ENCODE results near the gene RGSL1. TPM values are rescaled to one million over a fixed set of nuclear protein-coding genes. Genes with fewer than 3 reads are reported as not detected.

RGSL1 gene
- total RNA-seq, 2 experiments from 2014 or later: not detected

DNA sequence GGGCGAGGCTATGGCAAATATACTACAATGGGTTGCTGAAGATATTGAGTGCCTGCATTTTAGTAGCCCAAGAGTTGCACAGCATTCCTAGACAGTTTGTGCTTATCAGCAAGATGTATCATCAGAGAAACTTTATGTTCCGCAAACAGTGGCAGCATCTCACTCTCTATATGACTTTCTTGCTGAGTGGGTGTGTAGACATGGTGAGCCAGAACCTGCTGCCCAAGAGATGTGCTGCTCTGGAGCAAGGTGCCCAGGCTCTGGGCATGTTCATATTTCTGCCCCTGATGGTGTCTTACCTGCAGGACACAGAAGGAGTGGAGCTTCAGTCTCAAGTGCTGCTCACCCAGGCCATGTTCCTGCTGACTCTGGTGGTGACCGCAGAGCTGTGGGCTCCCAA, 8.2 kb upstream of the RGSL1 start:
- Histone ChIP-seq H3K36me3 (ENCODE audit: insufficient read depth, low read length) (no peaks in the 10 kb centered on the region), H3K27me3 (ENCODE audit: control insufficient read depth in 1 of 2, insufficient read depth in 2 of 2, low read length in 2 of 2) (peaks cover 0 to 5% of the 10 kb centered on the region in 2 experiments), H3K4me1 (ENCODE audit: insufficient read depth, low read length) (no peaks in the 10 kb centered on the region), H3K9me3 (ENCODE audit: control insufficient read depth in 1 of 2, insufficient read depth in 1 of 2, low read length in 2 of 2) (peaks cover 0 to 12% of the 10 kb centered on the region in 2 experiments), H3K27ac (ENCODE audit: low read depth in 1 of 2, low read length in 2 of 2) (no peak overlapping the region), H3K4me3 (ENCODE audit: low read length) (no peak overlapping the region)
- no peaks in the 10 kb centered on the region for H3K4me1 Mint-ChIP-seq (ENCODE audit: low read depth)
- ATAC-seq (ENCODE audit: poor library complexity) (no peak), DNase-seq (no peak)
- no peaks in the 10 kb centered on the region for H3K36me3 Mint-ChIP-seq (ENCODE audit: low read depth)
- peaks cover 3% of the 10 kb centered on the region for H3K9me3 Mint-ChIP-seq
- no peak overlapping the region for H3K4me3 Mint-ChIP-seq
- TF ChIP-seq, protein P1, sequence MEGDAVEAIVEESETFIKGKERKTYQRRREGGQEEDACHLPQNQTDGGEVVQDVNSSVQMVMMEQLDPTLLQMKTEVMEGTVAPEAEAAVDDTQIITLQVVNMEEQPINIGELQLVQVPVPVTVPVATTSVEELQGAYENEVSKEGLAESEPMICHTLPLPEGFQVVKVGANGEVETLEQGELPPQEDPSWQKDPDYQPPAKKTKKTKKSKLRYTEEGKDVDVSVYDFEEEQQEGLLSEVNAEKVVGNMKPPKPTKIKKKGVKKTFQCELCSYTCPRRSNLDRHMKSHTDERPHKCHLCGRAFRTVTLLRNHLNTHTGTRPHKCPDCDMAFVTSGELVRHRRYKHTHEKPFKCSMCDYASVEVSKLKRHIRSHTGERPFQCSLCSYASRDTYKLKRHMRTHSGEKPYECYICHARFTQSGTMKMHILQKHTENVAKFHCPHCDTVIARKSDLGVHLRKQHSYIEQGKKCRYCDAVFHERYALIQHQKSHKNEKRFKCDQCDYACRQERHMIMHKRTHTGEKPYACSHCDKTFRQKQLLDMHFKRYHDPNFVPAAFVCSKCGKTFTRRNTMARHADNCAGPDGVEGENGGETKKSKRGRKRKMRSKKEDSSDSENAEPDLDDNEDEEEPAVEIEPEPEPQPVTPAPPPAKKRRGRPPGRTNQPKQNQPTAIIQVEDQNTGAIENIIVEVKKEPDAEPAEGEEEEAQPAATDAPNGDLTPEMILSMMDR (IDR thresholded peaks at IDR 0.05): no peak
- ChIA-PET POLR2A (no interaction called here), CTCF (no interaction called here)
- intact Hi-C loops (cut with DNase I, micrococcal nuclease): no loop called here
- peaks cover 10% of the 10 kb centered on the region for H3K27me3 Mint-ChIP-seq
- no peak overlapping the region for H3K27ac Mint-ChIP-seq

DNA sequence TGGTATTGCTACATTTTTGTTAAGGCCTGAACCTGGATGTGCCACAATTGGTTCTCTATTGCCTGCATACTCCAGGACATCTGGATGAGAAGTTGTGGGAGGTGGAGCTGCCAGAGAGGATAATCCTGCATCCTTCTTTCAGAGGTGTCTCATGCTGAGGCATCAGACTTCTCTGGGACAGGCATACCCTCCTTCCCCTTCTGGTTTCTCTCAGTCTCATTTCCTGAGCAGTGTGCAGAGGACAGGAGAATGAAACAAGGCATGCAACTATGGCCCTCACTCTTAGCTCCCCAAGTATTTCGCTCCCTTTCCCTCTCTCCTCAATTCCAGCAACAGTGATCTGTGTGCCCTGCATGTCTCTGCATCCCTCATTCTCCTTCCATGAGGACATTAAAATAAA, 7.6 kb upstream of the RGSL1 start:
- DNase-seq: no peak
- Histone ChIP-seq H3K4me1 (ENCODE audit: insufficient read depth, low read length) (no peaks in the 10 kb centered on the region), H3K9me3 (ENCODE audit: control insufficient read depth in 1 of 2, insufficient read depth in 1 of 2, low read length in 2 of 2) (peaks cover 0 to 12% of the 10 kb centered on the region in 2 experiments), H3K4me3 (ENCODE audit: low read length) (no peak overlapping the region), H3K27ac (ENCODE audit: low read depth in 1 of 2, low read length in 2 of 2) (no peak overlapping the region), H3K36me3 (ENCODE audit: insufficient read depth, low read length) (no peaks in the 10 kb centered on the region), H3K27me3 (ENCODE audit: control insufficient read depth in 1 of 2, insufficient read depth in 2 of 2, low read length in 2 of 2) (peaks cover 0 to under 1% of the 10 kb centered on the region in 2 experiments)
- intact Hi-C loops (cut with DNase I, micrococcal nuclease): no loop called here
- ATAC-seq (ENCODE audit: poor library complexity): no peak
- Mint-ChIP-seq H3K4me3 (no peak overlapping the region), H3K36me3 (ENCODE audit: low read depth) (no peaks in the 10 kb centered on the region), H3K27me3 (peaks cover 10% of the 10 kb centered on the region), H3K4me1 (ENCODE audit: low read depth) (no peaks in the 10 kb centered on the region), H3K9me3 (peaks cover 3% of the 10 kb centered on the region), H3K27ac (no peak overlapping the region)
- TF ChIP-seq, protein P1 (IDR thresholded peaks at IDR 0.05): no peak
- POLR2A ChIA-PET: no interaction called here
- CTCF ChIA-PET: no interaction called here

DNA sequence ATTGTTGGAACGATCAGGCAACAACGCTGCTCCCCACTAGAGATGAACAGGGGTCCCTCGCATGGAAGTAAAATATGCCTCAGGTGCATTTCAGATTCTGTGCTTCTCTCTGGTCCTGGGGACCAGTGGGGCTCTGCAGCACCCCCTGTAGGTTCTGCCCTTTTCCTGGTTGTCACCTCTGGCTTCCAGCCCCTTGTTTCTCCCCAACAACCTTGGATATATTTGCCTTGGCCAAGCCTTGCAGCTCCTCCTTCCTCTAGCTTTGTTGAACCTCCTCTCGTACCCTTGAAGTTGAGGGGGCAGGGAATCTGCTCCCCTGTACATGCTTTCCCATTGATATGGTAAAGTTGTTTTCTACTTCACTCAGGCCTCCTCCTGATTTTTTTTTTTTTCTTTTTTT, 5.4 kb upstream of the RGSL1 start:
- DNase-seq (no peak), ATAC-seq (ENCODE audit: poor library complexity) (no peak)
- Histone ChIP-seq H3K4me3 (ENCODE audit: low read length) (no peak overlapping the region), H3K36me3 (ENCODE audit: insufficient read depth, low read length) (no peaks in the 10 kb centered on the region), H3K27me3 (ENCODE audit: control insufficient read depth in 1 of 2, insufficient read depth in 2 of 2, low read length in 2 of 2) (no peaks in the 10 kb centered on the region), H3K4me1 (ENCODE audit: insufficient read depth, low read length) (no peaks in the 10 kb centered on the region), H3K9me3 (ENCODE audit: control insufficient read depth in 1 of 2, insufficient read depth in 1 of 2, low read length in 2 of 2) (peaks cover 0 to 12% of the 10 kb centered on the region in 2 experiments), H3K27ac (ENCODE audit: low read depth in 1 of 2, low read length in 2 of 2) (no peak overlapping the region)
- no peaks in the 10 kb centered on the region for H3K9me3 Mint-ChIP-seq
- TF ChIP-seq, protein P1 (IDR thresholded peaks at IDR 0.05): no peak
- H3K36me3 Mint-ChIP-seq (ENCODE audit: low read depth): no peaks in the 10 kb centered on the region
- ChIA-PET CTCF (no interaction called here), POLR2A (no interaction called here)
- no peaks in the 10 kb centered on the region for H3K4me1 Mint-ChIP-seq (ENCODE audit: low read depth)
- H3K27me3 Mint-ChIP-seq: peaks cover 10% of the 10 kb centered on the region
- intact Hi-C loops (cut with DNase I, micrococcal nuclease): no loop called here
- H3K27ac Mint-ChIP-seq: no peak overlapping the region
- H3K4me3 Mint-ChIP-seq: no peak overlapping the region

All from CD4-positive, alpha-beta T cell (primary cell).